HK-2 (cell line): ENCODE results near the gene PGAP3.
A peak's percentile ranks its signal among the peaks of the same experiment; 100 is the strongest.
"Not testable (repeated sequence)": the region's sequence is repeated elsewhere in the genome, so short reads cannot be mapped to it uniquely, and the experiment has no call there.

ENCODE experiments used
- DNase-seq: peaks from one replicate; pipeline ENCODE4 v3.0.0-alpha.2; 2018; ENCODE audit not compliant: unreplicated experiment

The PGAP3 gene

GRCh38 chr17:39715375-39716072 lies 27.7 kb upstream of the PGAP3 start:
- DNase-seq: no peak

GRCh38 chr17:39714234-39714633 lies 26.4 kb upstream of the PGAP3 start:
- no peak for DNase-seq

- no peak for DNase-seq
These were observed 24.0 kb upstream of the PGAP3 start for GRCh38 chr17:39711851-39712250.

- not testable (repeated sequence) for DNase-seq
These were observed 23.2 kb upstream of the PGAP3 start for GRCh38 chr17:39711071-39711470.

GRCh38 chr17:39709998-39710964 lies 22.4 kb upstream of the PGAP3 start:
- no peak for DNase-seq

GRCh38 chr17:39709319-39709997 lies 21.6 kb upstream of the PGAP3 start:
- no peak for DNase-seq

- DNase-seq: no peak
These were observed 19.1 kb upstream of the PGAP3 start for GRCh38 chr17:39706921-39707337.

- DNase-seq: no peak
These were observed 18.5 kb upstream of the PGAP3 start for GRCh38 chr17:39706383-39706782.

- no peak for DNase-seq
These were observed 18.0 kb upstream of the PGAP3 start for GRCh38 chr17:39705786-39706348.

GRCh38 chr17:39704821-39705551 lies 17.1 kb upstream of the PGAP3 start:
- DNase-seq: no peak

GRCh38 chr17:39703913-39704312 lies 16.1 kb upstream of the PGAP3 start:
- no peak for DNase-seq

GRCh38 chr17:39702901-39703893 lies 15.3 kb upstream of the PGAP3 start:
- no peak for DNase-seq

GRCh38 chr17:39701784-39702422 lies 14.0 kb upstream of the PGAP3 start:
- DNase-seq: no peak

- DNase-seq: no peak
These were observed 13.3 kb upstream of the PGAP3 start for GRCh38 chr17:39701012-39701783.

GRCh38 chr17:39700148-39700987 lies 12.5 kb upstream of the PGAP3 start:
- peak; percentile 35 for DNase-seq

GRCh38 chr17:39699818-39700147 lies 11.9 kb upstream of the PGAP3 start, which contains the start of gene ERBB2:
Gene ERBB2, plus strand, starts transcription at chr17:39700064. Its CDS starts 175 bp downstream, at chr17:39700239.
- DNase-seq: peak; percentile 72

- not testable (repeated sequence) for DNase-seq
These were observed 11.4 kb upstream of the PGAP3 start for GRCh38 chr17:39699157-39699817.
